Aorta (tissue), 5 donors: ENCODE data around the gene GSTM4. TPM values are rescaled to one million over a fixed set of nuclear protein-coding genes. Genes with fewer than 3 reads are reported as not detected.
A peak's percentile ranks its signal among the peaks of the same experiment; 100 is the strongest.

Experiments used
- ATAC-seq: fragments of 200-7000 bp; cut with Tn5 transposase; one replicate; pipeline ENCODE4 v1.9.1; 2022; ENCODE audit warnings: moderate library complexity; ENCODE audit not compliant: low FRiP score
- DNase-seq, 2 donors: peaks; one replicate each; pipeline ENCODE4 v3.0.0-alpha.2; 2020
- H3K27ac ChIP-seq, 2 donors: one replicate each; pipeline ENCODE4 v1.5.1; 2013; ENCODE audit warnings: low read length in 2 of 2, mild to moderate bottlenecking in 2 of 2, moderate library complexity in 2 of 2, control low read depth in 1 of 2, inconsistent platforms in 1 of 2, low read depth in 1 of 2
- H3K27me3 ChIP-seq, 2 donors: one replicate each; pipeline ENCODE4 v1.6.1; 2013; ENCODE audit warnings: control low read depth in 1 of 2, low read length in 1 of 2, mild to moderate bottlenecking in 1 of 2, moderate library complexity in 1 of 2; ENCODE audit not compliant: insufficient read depth in 2 of 2, control insufficient read depth in 1 of 2
- H3K36me3 ChIP-seq, 2 donors: one replicate each; pipeline ENCODE4 v1.6.1; 2013; ENCODE audit warnings: control low read depth in 1 of 2, low read length in 1 of 2, mild to moderate bottlenecking in 1 of 2; ENCODE audit not compliant: insufficient read depth in 2 of 2, control insufficient read depth in 1 of 2
- H3K4me1 ChIP-seq, 2 donors: one replicate each; pipeline ENCODE4 v1.6.1; 2013; ENCODE audit warnings: low read length in 2 of 2, control low read depth in 1 of 2, mild to moderate bottlenecking in 1 of 2, moderate library complexity in 1 of 2; ENCODE audit not compliant: insufficient read depth in 2 of 2, control insufficient read depth in 1 of 2
- H3K4me3 ChIP-seq, 2 donors: one replicate each; pipeline ENCODE4 v1.5.1; 2013; ENCODE audit warnings: low read length in 2 of 2, control low read depth in 1 of 2, mild to moderate bottlenecking in 1 of 2
- H3K9me3 ChIP-seq: one replicate; pipeline ENCODE4 v1.6.1; 2013; ENCODE audit warnings: mild to moderate bottlenecking, low read length; ENCODE audit not compliant: control insufficient read depth
- WGBS, 2 donors: extraction: QIAGEN DNeasy Blood & Tissue Kit; methylation state at CpG; one replicate each; pipeline ENCODE4 v1.1.7; 2013; 5-methylcytosine and 5-hydroxymethylcytosine counted together
- intact Hi-C, 2 donors: fragments of 100-400 bp; cut with DNase I; formaldehyde crosslinking; loops; one replicate each; pipeline versions ENCODE4 v1.14.2 to v1.15.0; 2022
- polyA plus RNA-seq, 2 donors: library from polyadenylated mRNA; stranded (reverse); fragments of 200-250 nt; gene quantifications; one replicate each; pipeline ENCODE4 v1.2.3, GENCODE V29; 2013
- total RNA-seq, 2 donors: library from RNA; stranded (reverse); fragmentation: NEBNext Ultra II Directional; extraction: Animal tissue kit (Norgen Biotek cat#: 25700); gene quantifications; one replicate each; pipeline ENCODE4 v1.2.1, GENCODE V29; 2021
- donor health status: healthy with polysubstance abuse.
- donor health status: Bipolar disorder and iron deficiency.
- donor health status: DM: no; HTN: no; CAD: no.
- donor health status: DM: no; HTN: no; CAD: no.
- donor health status: DM: yes; HTN: yes; CAD: no.

GSTM4 gene
- total and polyA plus RNA-seq, 4 donors: 15.0 to 53.1 (median 31.8) TPM

GRCh38 chr1:109634771-109635750, 20.8 kb upstream of the GSTM4 start:
- WGBS, 2 donors: 64 to 70% methylated on average over 13 of the region's 13 CpGs
- no peaks in the 10 kb centered on the region for H3K4me1 ChIP-seq
- no peaks in the 10 kb centered on the region for H3K27me3 ChIP-seq
- no peak overlapping the region for H3K27ac ChIP-seq
- H3K36me3 ChIP-seq: peaks cover 0 to 4% of the 10 kb centered on the region in 2 donors
- H3K9me3 ChIP-seq: no peaks in the 10 kb centered on the region
- ATAC-seq (no peak), DNase-seq (no peak)
- H3K4me3 ChIP-seq: no peak overlapping the region
- intact Hi-C loops: no loop called here

- Histone ChIP-seq H3K4me3 (no peak overlapping the region), H3K9me3 (no peaks in the 10 kb centered on the region), H3K27me3 (no peaks in the 10 kb centered on the region), H3K4me1 (no peaks in the 10 kb centered on the region), H3K27ac (no peak overlapping the region), H3K36me3 (peaks cover 0 to 1% of the 10 kb centered on the region in 2 donors)
- WGBS, 2 donors: 53 to 60% methylated on average over 2 of the region's 2 CpGs
- no peak for DNase-seq
- ATAC-seq: no peak
- intact Hi-C loops: no loop called here
These were observed 20.1 kb upstream of the GSTM4 start for GRCh38 chr1:109635862-109636200.

- peak; percentile 27 for ATAC-seq
These were observed 19.5 kb upstream of the GSTM4 start for GRCh38 chr1:109636201-109636952.

GRCh38 chr1:109637446-109637845, 18.5 kb upstream of the GSTM4 start:
- Histone ChIP-seq H3K27me3 (no peaks in the 10 kb centered on the region), H3K36me3 (no peaks in the 10 kb centered on the region), H3K9me3 (no peaks in the 10 kb centered on the region), H3K4me1 (no peaks in the 10 kb centered on the region), H3K27ac (no peak overlapping the region), H3K4me3 (no peak overlapping the region)
- 94 to 96% methylated on average over 7 of the region's 7 CpGs for WGBS, 2 donors
- DNase-seq (peak in 1 of 2 donors; percentile 37), ATAC-seq (no peak)
- intact Hi-C loops: no loop called here

More at GRCh38 chr1:109636201-109636952, 19.5 kb upstream of the GSTM4 start:
- H3K4me1 ChIP-seq: no peaks in the 10 kb centered on the region
- no peak overlapping the region for H3K27ac ChIP-seq
- H3K4me3 ChIP-seq: no peak overlapping the region
- H3K36me3 ChIP-seq: no peaks in the 10 kb centered on the region
- intact Hi-C loops: no loop called here
- no peaks in the 10 kb centered on the region for H3K27me3 ChIP-seq
- H3K9me3 ChIP-seq: no peaks in the 10 kb centered on the region
- no peak for DNase-seq
- WGBS, 2 donors: 53 to 58% methylated on average over 9 of the region's 9 CpGs

GRCh38 chr1:109639063-109639840, 16.6 kb upstream of the GSTM4 start:
- Histone ChIP-seq H3K27ac (no peak overlapping the region), H3K27me3 (no peaks in the 10 kb centered on the region), H3K36me3 (no peaks in the 10 kb centered on the region), H3K4me1 (no peaks in the 10 kb centered on the region), H3K4me3 (no peak overlapping the region), H3K9me3 (no peaks in the 10 kb centered on the region)
- DNase-seq (no peak), ATAC-seq (no peak)
- 89 to 90% methylated on average over 9 of the region's 9 CpGs for WGBS, 2 donors
- intact Hi-C loops: no loop called here

GRCh38 chr1:109639841-109640184, 16.1 kb upstream of the GSTM4 start:
- WGBS, 2 donors: 45 to 54% methylated on average over 6 of the region's 6 CpGs
- Histone ChIP-seq H3K9me3 (no peaks in the 10 kb centered on the region), H3K27ac (no peak overlapping the region), H3K27me3 (no peaks in the 10 kb centered on the region), H3K4me1 (no peaks in the 10 kb centered on the region), H3K4me3 (no peak overlapping the region), H3K36me3 (no peaks in the 10 kb centered on the region)
- ATAC-seq: no peak
- intact Hi-C loops: loop anchor here (2.0 to 5.0 kb wide), 4 partner anchors 47 to 347 kb away; partner anchors contain the start of gene GSTM1 (in 1 of the 2)
- DNase-seq: peak in 1 of 2 donors; percentile 67

GRCh38 chr1:109640285-109640865, 15.5 kb upstream of the GSTM4 start:
- Histone ChIP-seq H3K27me3 (no peaks in the 10 kb centered on the region), H3K27ac (no peak overlapping the region), H3K4me1 (no peaks in the 10 kb centered on the region), H3K4me3 (no peak overlapping the region), H3K9me3 (no peaks in the 10 kb centered on the region), H3K36me3 (no peaks in the 10 kb centered on the region)
- DNase-seq (peak; percentile 91 to 96), ATAC-seq (peak; percentile 85)
- WGBS, 2 donors: 47% methylated on average over 5 of the region's 5 CpGs
- intact Hi-C loops: loop anchor here (2.0 to 5.0 kb wide), 4 partner anchors 46 to 347 kb away; partner anchors contain the start of gene GSTM1 (in 1 of the 2)
